PC-3 (cell line): ENCODE data around the gene CARD6. TPM values are rescaled to one million over a fixed set of nuclear protein-coding genes. Genes with fewer than 3 reads are reported as not detected.

ENCODE experiments used
- ATAC-seq: fragments of 200-7000 bp; cut with Tn5 transposase; 2 replicates; pipeline ENCODE4 v1.9.1; 2020; ENCODE audit warnings: mild to moderate bottlenecking, moderate library complexity
- BruUV-seq: library from RNA; stranded (reverse); fragments of 400-500 nt; replicated peaks from 2 replicates; lab custom pipeline; 2021; lab: Mats Ljungman, UMichigan
- CTCF ChIA-PET: fragments of 300-600 bp; sonication (Branson Sonifier 250); formaldehyde crosslinking; loops from one replicate; lab custom pipeline; 2022; ENCODE audit warnings: antibody characterized with exemption; lab: Charles Lee
- POLR2A ChIA-PET: fragments of 300-600 bp; sonication (Branson Sonifier 250); formaldehyde crosslinking; loops from one replicate; lab custom pipeline; 2022; ENCODE audit warnings: antibody characterized with exemption; ENCODE audit not compliant: unreplicated experiment; lab: Charles Lee
- DNase-seq: peaks from one replicate; pipeline ENCODE4 v3.0.0-alpha.2; 2015
- H2AFZ ChIP-seq: fragments of 300-600 bp; sonication (generic); 2 replicates; pipeline ENCODE4 v1.6.0; 2016; ENCODE audit warnings: antibody characterized with exemption, low read length
- H3F3A ChIP-seq: fragments of 300-600 bp; sonication (generic); one replicate; pipeline ENCODE4 v1.6.0; 2017; ENCODE audit warnings: antibody characterized with exemption, low read length, control low read depth, mild to moderate bottlenecking; ENCODE audit not compliant: unreplicated experiment
- H3K27ac ChIP-seq: fragments of 300-600 bp; sonication (generic); 2 replicates; pipeline ENCODE4 v1.5.1; 2016; ENCODE audit warnings: mild to moderate bottlenecking, low read length
- H3K27me3 ChIP-seq: fragments of 300-600 bp; sonication (generic); 2 replicates; pipeline ENCODE4 v1.6.1; 2016; ENCODE audit warnings: low read length, mixed read lengths
- H3K36me3 ChIP-seq: fragments of 300-600 bp; sonication (generic); 2 replicates; pipeline ENCODE4 v1.6.1; 2016; ENCODE audit warnings: low read depth, mixed run types, low read length, mixed read lengths
- H3K4me1 ChIP-seq: fragments of 300-600 bp; sonication (generic); 2 replicates; pipeline ENCODE4 v1.5.1; 2016; ENCODE audit warnings: low read length; ENCODE audit not compliant: insufficient read depth
- H3K4me2 ChIP-seq: fragments of 300-600 bp; sonication (generic); 2 replicates; pipeline ENCODE4 v1.6.0; 2016; ENCODE audit warnings: low read length
- H3K4me3 ChIP-seq: fragments of 300-600 bp; sonication (generic); 2 replicates; pipeline ENCODE4 v1.5.1; 2016; ENCODE audit warnings: mild to moderate bottlenecking, low read length, mixed read lengths
- H3K79me2 ChIP-seq: fragments of 300-600 bp; sonication (generic); 2 replicates; pipeline ENCODE4 v1.6.1; 2017; ENCODE audit warnings: low read length, mixed read lengths
- H3K9ac ChIP-seq: fragments of 300-600 bp; sonication (generic); 2 replicates; pipeline ENCODE4 v1.6.0; 2016; ENCODE audit warnings: mild to moderate bottlenecking, low read length
- H3K9me2 ChIP-seq: fragments of 300-600 bp; sonication (generic); replicated peaks from 2 replicates; pipeline ENCODE4 v1.6.1; 2016; ENCODE audit warnings: mixed run types, low read length, mixed read lengths
- H3K9me3 ChIP-seq: fragments of 300-600 bp; sonication (generic); 2 replicates; pipeline ENCODE4 v1.6.1; 2016; ENCODE audit warnings: low read length, mixed read lengths
- H4K20me1 ChIP-seq: fragments of 300-600 bp; sonication (generic); 2 replicates; pipeline ENCODE4 v1.6.1; 2016; ENCODE audit warnings: low read length, mixed read lengths
- CTCF ChIP-seq: fragments of 300-600 bp; sonication (generic); conservative IDR thresholded peaks from 2 replicates; pipeline ENCODE4 v1.5.1; 2017; ENCODE audit warnings: antibody characterized with exemption, low read depth, mild to moderate bottlenecking, low read length
- EZH2 ChIP-seq: fragments of 300-600 bp; sonication (generic); IDR thresholded peaks from one replicate; pipeline ENCODE4 v1.6.1; 2017; ENCODE audit warnings: antibody characterized with exemption, mild to moderate bottlenecking, low read length; ENCODE audit not compliant: unreplicated experiment
- EZH2phosphoT487 ChIP-seq: fragments of 300-600 bp; sonication (generic); IDR thresholded peaks from 2 replicates; pipeline ENCODE4 v1.6.1; 2018; ENCODE audit warnings: mild to moderate bottlenecking, antibody characterized with exemption, low read length, borderline replicate concordance
- intact Hi-C: fragments of 100-400 bp; cut with micrococcal nuclease; formaldehyde crosslinking; loops from 2 replicates; pipeline ENCODE4 v1.9.0; 2023
- total RNA-seq: library from RNA; depleted of rRNA; stranded (reverse); fragments of >200 nt; gene quantifications from 2 replicates; pipeline ENCODE4 v1.2.3, GENCODE V29; 2014

CARD6 gene
- total RNA-seq, 1 experiment from 2014 or later = 2.4 TPM

GRCh38 chr5:40844565-40844964, 3.4 kb downstream of the CARD6 start:
- H2AFZ ChIP-seq = no peak overlapping the region
- no peak overlapping the region for H3K9ac ChIP-seq
- H3K4me2 ChIP-seq = no peak overlapping the region
- H3K4me3 ChIP-seq = no peak overlapping the region
- TF ChIP-seq CTCF (no peak), EZH2phosphoT487 (no peak), EZH2 (no peak)
- H3K9me2 ChIP-seq = no peaks in the 10 kb centered on the region
- peaks cover 6% of the 10 kb centered on the region for H3F3A ChIP-seq
- ChIA-PET CTCF (interaction anchor here (0.6 kb wide), 1 partner anchor 15 kb away, joined by 3 read pairs; no protein-coding TSS in a partner anchor), POLR2A (no interaction called here)
- no peaks in the 10 kb centered on the region for H3K27me3 ChIP-seq
- intact Hi-C loops = no loop called here
- no peaks in the 10 kb centered on the region for H3K36me3 ChIP-seq
- no peaks in the 10 kb centered on the region for H4K20me1 ChIP-seq
- ATAC-seq = no peak
- H3K9me3 ChIP-seq = no peaks in the 10 kb centered on the region
- H3K4me1 ChIP-seq = peaks cover 26% of the 10 kb centered on the region
- no peak overlapping the region for H3K27ac ChIP-seq
- BruUV-seq = no TSS peak
- H3K79me2 ChIP-seq = no peaks in the 10 kb centered on the region
- DNase-seq = no peak

DNA sequence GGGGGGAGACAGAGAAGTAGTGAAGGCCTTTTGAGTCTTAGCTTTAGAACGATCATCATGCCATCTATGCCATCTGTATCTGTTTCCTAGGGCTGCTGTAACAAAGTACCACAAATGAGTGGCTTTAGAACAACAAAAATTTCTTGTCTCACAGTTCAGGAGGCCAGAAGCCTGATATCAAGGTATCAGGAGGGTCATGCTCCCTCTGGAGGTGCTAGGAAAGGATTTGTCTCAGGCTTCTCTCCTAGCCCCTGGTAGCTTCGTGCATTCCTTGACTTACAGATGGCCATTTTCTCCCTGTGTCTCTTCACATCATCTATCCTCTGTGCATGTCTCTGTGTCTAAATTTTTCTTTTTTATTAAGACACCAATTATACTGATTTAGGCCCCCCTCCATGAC, 5.2 kb downstream of the CARD6 start:
- Histone ChIP-seq H2AFZ (no peak overlapping the region), H3K36me3 (no peaks in the 10 kb centered on the region), H3K27ac (no peak overlapping the region), H3K79me2 (no peaks in the 10 kb centered on the region), H3K4me3 (no peak overlapping the region), H3K9ac (no peak overlapping the region), H3K27me3 (no peaks in the 10 kb centered on the region), H3K4me1 (peaks cover 17% of the 10 kb centered on the region), H3K9me3 (no peaks in the 10 kb centered on the region), H4K20me1 (no peaks in the 10 kb centered on the region), H3K4me2 (no peak overlapping the region), H3F3A (peaks cover 6% of the 10 kb centered on the region), H3K9me2 (no peaks in the 10 kb centered on the region)
- POLR2A ChIA-PET = no interaction called here
- DNase-seq (no peak), ATAC-seq (no peak)
- no TSS peak for BruUV-seq
- CTCF ChIA-PET = no interaction called here
- intact Hi-C loops = no loop called here
- TF ChIP-seq EZH2 (no peak), EZH2phosphoT487 (no peak), CTCF (no peak)

- Histone ChIP-seq H3F3A (no peaks in the 10 kb centered on the region), H2AFZ (no peak overlapping the region), H3K4me1 (peaks cover 7% of the 10 kb centered on the region), H3K79me2 (no peaks in the 10 kb centered on the region), H3K9me2 (no peaks in the 10 kb centered on the region), H3K36me3 (no peaks in the 10 kb centered on the region), H3K4me3 (no peak overlapping the region), H4K20me1 (no peaks in the 10 kb centered on the region), H3K4me2 (no peak overlapping the region), H3K9me3 (no peaks in the 10 kb centered on the region), H3K27me3 (no peaks in the 10 kb centered on the region), H3K27ac (no peak overlapping the region), H3K9ac (no peak overlapping the region)
- intact Hi-C loops = no loop called here
- BruUV-seq = no TSS peak
- no peak for TF ChIP-seq EZH2
- TF ChIP-seq CTCF = no peak
- TF ChIP-seq EZH2phosphoT487 = no peak
- POLR2A ChIA-PET = no interaction called here
- CTCF ChIA-PET = no interaction called here
- ATAC-seq (no peak), DNase-seq (no peak)
Measured at GRCh38 chr5:40847525-40847924, 6.4 kb downstream of the CARD6 start.
